ENCODE data around the gene IL31.

Gene IL31

DNA sequence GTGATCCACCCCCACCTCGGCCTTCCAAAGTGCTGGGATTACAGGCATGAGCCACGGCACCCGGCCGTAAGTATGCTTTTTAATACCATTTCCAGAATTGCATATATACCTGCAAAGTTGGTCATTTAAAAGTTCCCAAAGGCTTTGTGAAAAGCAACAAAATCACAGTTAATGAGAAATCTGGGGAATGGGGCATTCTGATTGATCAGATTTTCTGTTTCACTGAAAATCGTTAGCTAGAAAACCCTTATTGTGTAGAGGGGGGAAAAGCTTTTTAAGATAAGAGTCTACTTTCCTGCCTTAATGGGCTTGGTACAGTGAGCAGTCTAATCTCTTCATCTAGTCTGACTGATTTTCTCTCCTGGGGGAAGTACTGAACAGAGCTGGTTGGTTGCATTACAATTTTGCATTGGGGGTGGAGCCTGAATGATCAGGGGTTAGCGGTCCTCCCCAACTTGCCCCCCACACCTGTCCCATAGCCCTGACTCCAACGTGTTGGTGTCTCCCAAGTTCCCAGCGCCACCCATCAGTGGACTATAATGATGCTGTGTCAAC, 23.8 kb downstream of the IL31 start:
- no peak for DNase-seq

DNA sequence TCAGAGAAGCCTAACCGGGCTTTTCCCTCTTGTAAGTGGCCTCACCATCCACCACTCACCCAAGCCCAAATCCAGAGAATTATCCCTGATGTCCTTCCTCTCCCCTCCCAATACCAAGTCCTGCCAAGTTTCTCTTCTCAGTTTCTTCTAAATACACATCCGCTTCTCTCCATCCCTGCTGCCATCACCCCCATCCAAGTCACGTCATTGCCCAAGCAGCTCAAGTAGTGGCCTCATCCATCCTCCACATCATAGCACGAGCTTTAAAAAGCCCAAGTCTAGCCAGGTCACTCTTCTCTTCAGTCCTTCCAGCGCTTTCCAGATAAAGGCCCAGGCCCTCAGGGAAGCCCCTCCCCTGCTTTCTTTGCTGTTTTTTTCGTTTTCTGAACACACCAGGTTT, 25.4 kb downstream of the IL31 start:
- DNase-seq = no peak

DNA sequence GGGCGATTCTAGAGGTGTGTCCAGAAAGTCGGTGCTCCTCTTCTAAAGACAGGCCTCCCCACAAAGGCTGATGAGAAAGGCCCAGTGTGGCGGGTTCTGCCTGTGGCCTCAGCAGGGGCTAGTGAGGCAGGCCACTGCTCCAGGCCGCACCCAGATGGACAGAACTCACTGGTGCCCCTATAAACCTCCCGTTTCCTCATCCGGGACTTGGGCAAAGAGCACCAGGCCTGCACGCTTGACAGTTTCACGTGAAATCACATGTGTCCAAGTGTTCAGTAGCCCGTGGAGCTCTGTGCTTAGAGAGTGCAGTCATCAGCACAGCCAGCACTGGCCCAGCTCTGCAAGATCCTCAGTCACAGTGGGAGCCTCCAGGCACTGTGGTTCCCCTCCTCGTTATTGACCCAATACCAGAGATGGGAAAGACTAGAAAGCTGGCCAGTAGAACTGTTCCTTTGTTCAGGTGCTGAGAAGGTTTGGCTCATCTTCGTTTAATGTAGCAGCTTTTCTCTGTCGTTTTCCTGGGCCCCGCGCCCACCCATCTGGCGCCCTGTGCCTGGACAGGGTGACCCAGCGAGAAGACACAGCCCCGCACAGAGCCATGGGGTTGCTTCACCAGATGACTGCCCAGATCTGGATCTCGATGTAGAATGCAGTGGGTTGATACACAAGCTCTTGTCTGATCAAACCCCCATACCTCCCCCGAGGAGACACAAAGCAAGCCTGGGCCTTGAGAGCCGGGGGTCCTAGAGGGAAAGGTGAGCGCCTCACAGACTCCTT, 26.3 kb downstream of the IL31 start:
- DNase-seq = no peak

DNA sequence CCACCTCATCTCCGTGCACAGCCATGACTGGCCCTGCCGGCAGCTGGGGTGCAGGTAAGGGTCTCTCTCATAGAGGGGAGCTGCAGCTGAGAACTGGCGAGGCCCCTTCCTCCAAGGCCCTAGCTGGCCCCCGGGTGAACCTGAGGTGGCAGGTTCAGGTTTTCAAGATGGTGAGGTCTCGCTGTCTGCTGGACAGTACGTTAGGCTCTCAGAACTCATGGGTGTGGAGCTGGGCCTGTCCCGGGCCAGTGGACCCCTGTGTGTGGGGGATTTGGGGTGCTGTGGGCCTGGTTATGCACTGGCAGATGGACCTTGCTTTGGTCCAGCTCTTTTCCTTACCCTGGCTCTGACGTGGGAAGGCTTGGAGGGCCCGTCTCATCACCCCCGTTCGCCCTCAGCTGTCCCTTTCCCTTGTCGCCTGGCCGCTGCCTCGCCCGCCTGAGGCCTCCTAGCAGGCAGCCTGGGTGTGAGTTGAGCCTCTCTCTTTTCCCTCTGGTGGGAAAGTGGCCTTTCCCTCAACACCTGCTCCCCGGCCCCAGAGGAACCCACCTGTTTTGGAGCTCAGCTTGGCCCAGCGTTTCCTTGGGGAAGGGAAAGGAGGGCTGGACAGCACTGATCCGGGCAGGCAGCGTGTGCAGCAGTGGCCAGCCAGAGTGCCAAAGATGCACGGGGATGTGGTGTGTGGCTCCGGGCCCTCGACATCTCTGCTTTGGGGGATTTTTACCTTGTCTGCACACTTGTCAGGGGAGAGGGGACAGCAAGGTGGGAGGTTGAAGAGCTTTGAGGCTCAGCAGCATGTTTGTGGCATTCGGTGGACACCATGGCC, 28.3 kb downstream of the IL31 start:
- DNase-seq = no peak

DNA sequence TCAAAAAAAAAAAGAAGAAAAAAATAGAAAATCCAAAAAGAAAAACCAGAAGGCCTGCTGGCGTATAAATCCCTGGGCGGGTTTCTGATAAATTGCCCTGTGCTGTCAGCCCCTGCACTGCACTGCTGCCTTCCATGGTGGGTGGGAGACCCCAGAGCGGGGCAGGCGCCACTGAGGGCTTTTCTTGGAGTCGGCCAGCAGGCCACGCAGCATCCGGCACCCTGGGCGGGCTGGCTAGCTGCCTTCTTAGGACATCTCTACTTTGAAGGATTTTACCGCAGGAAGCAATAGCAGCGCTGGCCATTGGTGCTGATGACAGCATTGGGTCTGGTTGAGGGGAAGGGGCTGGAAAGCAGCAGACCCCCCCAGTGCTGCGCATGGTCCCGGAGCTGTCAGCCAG, 29.1 kb downstream of the IL31 start:
- DNase-seq = no peak

DNA sequence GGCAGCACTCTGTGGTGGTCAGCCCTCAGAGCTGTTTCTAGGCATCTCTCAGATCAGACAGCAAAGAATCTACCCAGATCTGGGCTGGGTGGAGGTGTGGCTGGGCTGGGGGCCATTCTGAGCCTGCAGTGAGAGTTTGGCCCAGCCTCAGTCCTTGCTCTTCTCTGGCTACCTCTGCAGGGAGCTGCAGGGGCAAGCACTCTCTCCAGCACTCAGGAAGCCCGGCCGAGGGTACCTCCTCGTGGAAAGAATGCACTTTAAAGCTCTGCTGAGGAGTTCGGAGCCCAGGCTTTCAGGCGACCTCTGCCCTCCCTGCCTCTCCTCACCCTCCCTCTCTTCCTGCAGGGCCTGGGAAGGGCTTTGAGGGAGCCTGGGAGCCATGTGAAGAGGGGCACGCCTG, 31.2 kb downstream of the IL31 start:
- DNase-seq = no peak

DNA sequence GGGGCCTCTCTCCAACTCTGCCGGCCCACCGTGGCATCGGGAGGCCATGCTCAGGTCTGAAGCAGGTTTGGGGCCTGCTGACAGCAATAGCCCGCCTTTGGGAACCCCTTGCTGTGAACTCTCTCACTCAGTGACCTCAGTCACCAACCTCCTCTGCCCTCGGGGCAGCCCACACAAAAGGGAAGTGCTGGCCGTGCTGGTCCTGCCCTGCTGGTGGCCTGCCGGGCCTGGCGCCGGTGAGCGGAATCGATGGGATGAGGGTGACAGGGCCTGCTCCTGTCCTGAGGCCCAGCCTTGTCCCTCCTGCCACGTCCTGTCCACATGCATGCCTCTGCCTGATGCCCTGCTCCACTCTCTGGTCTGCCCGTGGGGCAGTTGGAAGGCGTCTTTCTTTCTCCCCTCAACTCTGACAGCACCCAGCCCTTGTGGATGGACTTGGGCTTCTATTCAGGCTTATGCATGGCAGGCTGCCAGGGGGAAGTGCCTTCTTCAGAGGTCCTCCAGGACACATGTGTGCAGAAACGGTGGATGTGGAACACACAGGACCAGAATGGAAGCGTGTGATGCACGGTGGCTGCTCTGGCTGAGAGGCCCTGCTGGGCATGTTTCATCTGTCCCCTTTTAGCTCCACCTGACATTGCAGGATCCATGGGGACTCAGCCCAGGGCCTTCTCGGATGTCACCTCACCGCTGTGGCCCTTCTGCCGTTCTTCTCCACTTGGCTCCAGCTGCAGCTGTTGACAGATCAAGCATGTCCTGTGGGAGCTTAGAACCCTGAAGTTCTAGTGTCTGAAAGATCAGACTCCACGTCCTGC, 31.9 kb downstream of the IL31 start:
- DNase-seq = no peak

DNA sequence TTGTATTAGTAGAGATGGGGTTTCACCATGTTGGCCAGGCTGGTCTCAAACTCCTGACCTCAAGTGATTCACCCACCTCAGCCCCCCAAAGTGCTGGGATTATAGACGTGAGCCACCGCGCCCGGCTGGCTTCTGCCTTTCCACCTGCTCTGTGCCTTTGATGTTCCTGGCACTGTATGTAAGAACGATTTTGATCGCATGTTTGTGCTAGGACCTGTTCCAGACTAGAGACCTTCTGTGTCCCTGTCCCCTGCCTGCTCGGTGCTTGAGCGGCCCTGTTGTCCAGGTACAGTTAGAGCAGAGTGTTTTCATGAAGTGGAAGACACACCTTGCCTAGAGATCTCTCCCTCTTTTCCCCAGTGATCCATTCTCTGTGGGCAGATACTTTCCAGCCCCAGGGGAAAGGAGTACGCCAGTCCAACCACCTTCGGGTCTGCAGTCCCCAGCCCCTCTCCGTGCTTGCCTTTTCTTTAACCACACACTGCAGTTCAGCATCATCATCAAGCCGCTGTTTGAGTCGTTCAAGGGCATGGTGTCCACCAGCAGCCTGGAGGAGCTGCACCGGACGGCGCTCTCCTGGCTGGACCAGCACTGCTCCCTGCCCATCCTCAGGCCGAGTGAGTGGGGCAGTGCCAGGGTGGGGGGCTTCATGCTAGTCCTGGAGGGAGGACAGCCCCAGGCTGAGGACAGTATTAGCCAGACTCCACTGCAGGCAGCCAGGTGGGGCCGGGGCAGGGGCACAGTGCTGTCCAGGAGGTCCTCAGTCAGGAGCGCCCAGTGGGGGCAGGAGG, 33.4 kb downstream of the IL31 start:
- DNase-seq = no peak

DNA sequence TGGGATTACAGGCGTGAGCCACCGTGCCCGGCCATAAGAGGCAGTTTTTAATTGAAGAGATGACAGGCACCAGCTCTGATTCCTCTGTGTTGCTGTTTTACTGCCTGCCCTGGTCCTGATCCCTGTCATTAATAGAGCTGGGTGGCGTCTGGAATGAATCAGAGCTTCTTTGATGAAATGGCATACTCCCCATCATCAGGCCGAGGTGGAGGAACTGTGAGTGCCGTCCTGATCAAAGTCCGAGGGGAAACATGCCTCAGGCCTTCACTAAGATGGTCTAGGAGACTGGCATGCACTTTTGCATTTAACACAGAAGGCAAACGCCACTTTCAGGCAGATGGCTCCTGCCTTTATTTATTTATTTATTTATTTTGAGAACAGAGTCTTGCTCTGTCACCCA, 34.1 kb downstream of the IL31 start:
- no peak for DNase-seq

DNA sequence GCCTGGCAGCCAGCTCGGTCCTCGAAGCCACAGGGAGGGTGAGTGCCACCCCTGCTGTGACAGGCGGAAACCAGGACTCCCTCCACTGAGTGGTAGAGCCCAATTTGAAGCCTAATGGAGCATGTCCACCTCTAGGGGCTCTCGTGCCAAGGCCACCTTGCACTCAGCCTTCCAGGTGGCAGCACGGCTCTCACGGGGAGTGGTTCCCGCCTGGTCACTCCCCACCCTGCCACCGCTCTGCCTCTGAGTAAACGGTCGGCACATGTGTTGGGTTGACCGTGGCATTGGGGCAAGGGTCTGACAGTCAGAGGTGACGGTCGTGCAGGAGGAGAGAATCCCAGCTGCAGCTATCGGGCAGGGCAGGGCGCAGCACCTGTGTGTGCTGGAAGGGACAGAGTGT, 34.8 kb downstream of the IL31 start:
- DNase-seq = no peak

DNA sequence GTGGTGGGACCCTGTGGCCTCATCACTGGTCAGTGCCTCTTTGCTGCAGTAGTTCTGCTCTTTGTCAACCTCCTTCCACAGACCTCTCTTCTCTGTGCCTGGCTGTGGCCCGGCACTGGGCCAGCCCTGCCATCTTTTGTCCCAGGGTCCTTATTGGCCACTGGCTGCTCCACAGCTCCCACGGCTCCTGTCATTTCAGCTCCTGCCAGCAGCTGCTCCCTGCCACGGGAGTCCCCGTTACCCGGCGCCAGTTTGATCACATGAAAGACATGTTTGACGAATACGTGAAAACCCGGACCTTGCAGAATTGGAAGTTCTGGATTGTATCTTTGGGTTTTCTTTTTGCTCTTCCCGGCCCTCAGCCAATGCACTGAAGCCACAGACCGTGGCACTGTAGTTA, 35.4 kb downstream of the IL31 start:
- DNase-seq = no peak

DNA sequence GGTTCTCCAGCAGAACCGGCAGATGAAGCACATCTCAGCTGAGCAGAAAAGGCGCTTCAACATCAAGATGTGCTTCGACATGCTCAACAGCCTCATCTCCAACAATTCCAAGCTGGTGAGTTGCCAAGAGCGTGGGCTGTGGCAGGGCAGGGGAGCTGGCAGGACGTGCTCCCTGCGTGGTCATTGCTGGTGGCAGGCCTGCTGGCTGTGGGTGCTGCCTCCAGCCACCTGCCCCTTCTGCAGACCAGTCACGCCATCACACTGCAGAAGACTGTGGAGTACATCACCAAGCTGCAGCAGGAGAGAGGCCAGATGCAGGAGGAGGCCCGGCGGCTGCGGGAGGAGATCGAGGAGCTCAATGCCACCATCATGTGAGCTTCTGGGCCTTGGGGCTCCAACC, 35.8 kb downstream of the IL31 start:
- DNase-seq = no peak

DNA sequence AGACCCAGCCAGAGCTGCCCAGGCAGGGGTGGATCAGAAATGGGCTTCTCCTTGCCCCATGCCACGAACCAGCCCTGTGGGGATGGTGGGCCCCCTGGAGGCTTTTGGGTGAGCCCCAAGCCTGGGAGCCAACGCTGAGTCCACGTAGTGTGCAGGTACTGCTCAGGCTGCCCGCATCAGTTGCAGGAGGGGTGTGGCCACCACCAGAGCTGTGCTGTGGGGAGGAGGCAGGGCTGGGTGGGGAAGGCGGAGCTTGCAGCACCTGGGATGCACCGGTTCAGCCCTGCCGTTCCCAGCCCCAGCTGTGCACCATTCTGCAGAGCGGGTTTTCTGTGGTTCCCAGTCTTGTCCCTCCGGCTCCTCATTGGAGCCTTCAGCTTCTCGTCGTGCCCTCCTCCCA, 36.3 kb downstream of the IL31 start:
- DNase-seq = no peak

DNA sequence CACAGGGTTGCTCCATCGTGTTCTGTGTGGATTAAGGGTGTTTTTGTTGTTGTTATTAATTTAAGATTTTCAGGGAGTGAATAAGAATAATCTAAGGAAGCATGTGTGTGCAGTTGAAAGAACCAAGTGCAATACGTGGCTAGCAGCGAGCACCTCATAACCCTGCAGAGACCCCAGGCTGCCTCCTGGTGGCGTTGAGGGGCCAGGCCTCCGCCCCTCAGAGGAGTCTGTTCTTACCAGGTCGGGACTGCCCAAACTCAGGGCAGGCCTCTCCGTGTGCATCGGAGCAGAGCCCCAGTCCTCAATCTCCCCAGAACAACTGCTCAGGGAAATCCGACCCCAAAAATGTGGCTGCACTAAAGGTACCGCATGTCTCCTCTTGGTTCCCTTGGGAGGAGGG, 36.8 kb downstream of the IL31 start:
- no peak for DNase-seq

DNA sequence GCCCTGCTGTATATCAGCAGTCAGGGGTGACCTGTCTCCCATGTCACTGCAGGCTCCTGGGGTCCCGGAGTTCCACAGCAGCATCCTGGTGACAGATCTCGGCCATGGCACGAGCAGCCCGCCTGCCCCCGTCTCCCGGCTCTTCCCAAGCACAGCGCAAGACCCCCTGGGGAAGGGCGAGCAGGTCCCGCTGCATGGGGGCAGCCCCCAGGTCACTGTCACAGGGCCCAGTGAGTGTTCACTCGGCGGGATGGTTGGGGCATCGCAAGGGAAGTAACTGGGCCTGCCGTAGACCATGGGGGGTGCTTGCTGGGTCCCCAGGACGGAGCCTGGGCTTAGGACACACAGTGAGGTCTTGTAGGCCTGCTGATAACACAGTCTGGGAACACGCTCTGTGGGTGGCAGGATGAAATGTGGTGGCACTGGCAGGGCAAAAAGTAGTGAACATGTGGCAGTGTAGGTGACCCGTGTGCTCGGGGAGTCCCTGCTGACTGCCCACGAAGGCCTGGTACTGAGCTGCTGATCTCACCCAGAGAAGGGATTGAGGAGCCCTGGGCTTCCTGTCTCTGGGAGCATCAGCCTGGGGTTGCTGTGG, 38.5 kb downstream of the IL31 start:
- no peak for DNase-seq

DNA sequence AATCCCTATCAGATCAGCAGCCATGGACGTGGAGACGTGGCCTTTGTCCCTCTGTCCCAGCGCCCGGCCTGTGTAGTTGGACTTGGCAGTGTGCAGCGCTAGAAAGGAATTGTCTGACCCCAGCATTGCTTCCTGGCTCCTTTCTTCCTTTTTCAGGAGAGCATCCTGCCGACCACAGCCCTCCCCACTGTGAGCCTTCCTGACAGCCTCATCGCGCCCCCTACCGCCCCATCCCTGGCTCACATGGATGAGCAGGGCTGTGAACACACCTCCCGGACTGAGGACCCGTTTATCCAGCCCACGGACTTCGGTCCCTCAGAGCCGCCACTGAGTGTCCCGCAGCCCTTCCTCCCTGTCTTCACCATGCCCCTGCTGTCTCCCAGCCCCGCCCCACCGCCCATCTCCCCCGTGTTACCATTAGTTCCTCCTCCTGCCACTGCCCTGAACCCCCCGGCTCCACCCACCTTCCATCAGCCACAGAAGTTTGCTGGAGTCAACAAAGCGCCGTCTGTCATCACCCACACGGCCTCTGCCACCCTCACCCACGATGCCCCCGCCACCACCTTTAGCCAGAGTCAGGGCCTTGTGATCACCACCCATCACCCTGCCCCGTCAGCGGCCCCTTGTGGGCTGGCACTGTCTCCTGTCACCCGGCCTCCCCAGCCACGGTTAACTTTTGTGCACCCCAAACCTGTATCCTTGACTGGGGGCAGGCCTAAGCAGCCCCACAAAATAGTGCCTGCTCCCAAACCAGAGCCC, 40.6 kb downstream of the IL31 start:
- DNase-seq = no peak

DNA sequence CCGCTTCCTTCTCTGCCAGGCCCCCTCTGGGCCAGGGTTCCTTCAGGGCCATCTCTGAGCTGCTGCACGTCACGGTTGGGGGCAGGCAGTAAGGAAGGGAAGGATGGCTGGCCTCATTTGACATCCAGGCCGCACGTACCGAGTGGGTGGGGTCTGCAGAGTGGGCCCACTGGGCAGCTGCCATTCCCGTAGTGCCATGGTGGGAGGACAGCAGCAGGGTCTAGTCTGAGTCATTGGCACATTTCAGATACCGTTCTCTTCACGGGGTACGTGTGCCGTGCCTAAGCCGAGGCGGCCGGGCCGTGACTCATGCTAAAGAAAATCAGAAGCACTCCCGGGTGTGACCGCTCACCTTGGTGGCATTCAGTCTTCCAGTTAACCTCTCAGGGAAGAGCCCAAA, 43.9 kb downstream of the IL31 start:
- no peak for DNase-seq

DNA sequence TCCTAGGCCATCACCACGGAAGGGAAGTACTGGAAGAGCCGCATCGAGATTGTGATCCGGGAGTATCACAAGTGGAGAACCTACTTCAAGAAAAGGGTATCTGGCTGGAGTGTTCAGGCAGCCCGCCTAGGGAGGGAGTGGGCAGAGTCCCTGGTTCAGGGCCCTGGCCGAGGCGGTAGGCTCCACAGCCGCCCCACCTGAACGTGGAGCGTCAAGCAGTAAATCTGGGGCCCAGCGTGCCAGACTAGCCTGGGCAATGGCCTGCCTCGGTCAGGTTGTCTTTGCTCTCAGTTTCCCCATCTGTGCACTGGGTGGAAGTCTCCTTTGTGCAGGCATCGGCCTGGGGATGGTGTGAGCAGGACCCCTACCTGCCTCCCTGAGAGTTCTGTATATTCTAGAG, 44.9 kb downstream of the IL31 start:
- DNase-seq = no peak

DNA sequence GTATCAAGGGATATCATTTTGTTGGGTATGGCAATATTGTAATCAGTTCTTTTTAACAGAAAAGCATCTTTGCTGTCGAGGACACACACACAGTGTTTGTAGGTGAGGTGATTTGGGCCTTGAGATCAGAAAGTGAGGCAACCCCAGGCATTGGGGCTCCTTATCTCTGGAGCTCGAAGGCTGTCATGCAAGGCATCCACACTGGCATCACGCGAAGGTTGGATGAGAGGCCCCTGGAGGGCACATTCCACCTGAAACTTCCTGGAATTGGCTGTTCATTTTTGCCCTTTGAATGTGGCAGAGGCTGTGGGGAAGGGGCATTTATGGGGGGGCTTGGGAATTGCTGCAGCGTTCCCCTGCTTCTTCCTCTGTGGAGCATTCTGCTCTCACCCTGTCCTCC, 45.5 kb downstream of the IL31 start:
- DNase-seq = no peak

DNA sequence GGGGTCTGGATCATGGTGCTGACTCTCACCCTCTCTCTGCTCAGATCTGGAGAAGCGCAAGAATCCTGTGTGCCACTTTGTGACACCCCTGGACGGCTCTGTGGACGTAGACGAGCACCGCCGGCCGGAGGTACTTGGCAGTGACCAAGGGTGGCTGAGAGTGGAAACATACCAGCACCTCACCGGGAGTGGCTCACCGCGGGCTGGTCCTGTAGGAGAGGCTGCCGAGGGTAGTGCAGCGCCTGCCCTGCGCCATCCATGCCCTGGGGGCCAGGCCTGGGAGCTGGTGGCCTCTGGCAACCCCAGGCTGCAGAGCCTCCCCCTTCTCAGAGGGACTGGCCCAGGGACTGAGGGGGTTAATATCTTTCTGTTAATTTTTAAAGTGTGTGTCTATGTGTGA, 46.2 kb downstream of the IL31 start:
- DNase-seq = no peak

All from SW 1271 (cell line).